GM19468 (cell line): ENCODE data around the gene E2F4.

Source experiments
- ATAC-seq: cut with Tn5 transposase; IDR thresholded peaks from one replicate; pipeline ENCODE4 v1.9.1; 2021; ENCODE audit warnings: mild to moderate bottlenecking, moderate library complexity, moderate number of reproducible peaks; ENCODE audit not compliant: unreplicated experiment; ENCODE audit errors: extremely low read depth

The E2F4 gene

GRCh38 chr16:67190041-67190440 lies 1.9 kb upstream of the E2F4 start, which contains the start of gene EXOC3L1:
Gene EXOC3L1, minus strand, starts transcription at chr16:67190136. Its CDS starts 460 bp downstream, at chr16:67189676.
- ATAC-seq: no peak

GRCh38 chr16:67190448-67191399 lies 1.2 kb upstream of the E2F4 start:
- no peak for ATAC-seq

- no peak for ATAC-seq
These were observed 452 bp upstream of the E2F4 start for GRCh38 chr16:67191411-67191994.

GRCh38 chr16:67192781-67193361 lies 916 bp downstream of the E2F4 start:
- ATAC-seq: no peak

GRCh38 chr16:67193536-67193935 lies 1.6 kb downstream of the E2F4 start:
- ATAC-seq: no peak

GRCh38 chr16:67194260-67194659 lies 2.3 kb downstream of the E2F4 start:
- no peak for ATAC-seq

- ATAC-seq: no peak
These were observed 3.7 kb downstream of the E2F4 start for GRCh38 chr16:67195676-67196075.

GRCh38 chr16:67196881-67197280 lies 4.9 kb downstream of the E2F4 start:
- no peak for ATAC-seq

- no peak for ATAC-seq
These were observed 5.7 kb downstream of the E2F4 start for GRCh38 chr16:67197704-67198103.

GRCh38 chr16:67198238-67198734 lies 6.3 kb downstream of the E2F4 start:
- no peak for ATAC-seq

GRCh38 chr16:67199011-67199807 lies 7.3 kb downstream of the E2F4 start, which contains the start of gene ELMO3:
Gene ELMO3, plus strand, starts transcription at chr16:67199131. Its CDS starts 196 bp downstream, at chr16:67199327.
- ATAC-seq: no peak

GRCh38 chr16:67199808-67200198 lies 7.8 kb downstream of the E2F4 start:
- no peak for ATAC-seq

GRCh38 chr16:67200491-67200890 lies 8.5 kb downstream of the E2F4 start:
- ATAC-seq: no peak

GRCh38 chr16:67201411-67202345 lies 9.7 kb downstream of the E2F4 start:
- no peak for ATAC-seq

- ATAC-seq: no peak
These were observed 10.5 kb downstream of the E2F4 start for GRCh38 chr16:67202426-67202825.

GRCh38 chr16:67202956-67203493 lies 11.1 kb downstream of the E2F4 start:
- ATAC-seq: no peak

GRCh38 chr16:67204076-67204475 lies 12.1 kb downstream of the E2F4 start:
- ATAC-seq: no peak

GRCh38 chr16:67206129-67206837 lies 14.3 kb downstream of the E2F4 start:
- no peak for ATAC-seq
